HG03520 (cell line): Measurements from ENCODE around the gene SIVA1.

Experiments
- ATAC-seq: cut with Tn5 transposase; IDR thresholded peaks from one replicate; pipeline ENCODE4 v1.9.1; 2021; ENCODE audit warnings: mild to moderate bottlenecking, moderate library complexity; ENCODE audit not compliant: unreplicated experiment

SIVA1 gene

GRCh38 chr14:104783484-104784217 is 30.7 kb downstream of the SIVA1 start:
- ATAC-seq = no peak

- ATAC-seq = no peak
These were observed 31.2 kb downstream of the SIVA1 start for GRCh38 chr14:104784218-104784568.

- no peak for ATAC-seq
These were observed 32.1 kb downstream of the SIVA1 start for GRCh38 chr14:104784846-104785707.

GRCh38 chr14:104785708-104786080 is 32.7 kb downstream of the SIVA1 start:
- ATAC-seq = no peak

GRCh38 chr14:104786091-104786586 is 33.2 kb downstream of the SIVA1 start:
- ATAC-seq = no peak

GRCh38 chr14:104786726-104787675 is 34.1 kb downstream of the SIVA1 start:
- ATAC-seq = no peak

GRCh38 chr14:104787736-104788135 is 34.8 kb downstream of the SIVA1 start:
- no peak for ATAC-seq

- ATAC-seq = no peak
These were observed 35.3 kb downstream of the SIVA1 start for GRCh38 chr14:104788161-104788818.

GRCh38 chr14:104788873-104789663 is 36.1 kb downstream of the SIVA1 start:
- ATAC-seq = no peak

- no peak for ATAC-seq
These were observed 37.1 kb downstream of the SIVA1 start for GRCh38 chr14:104789752-104790743.

GRCh38 chr14:104791425-104791824 is 38.5 kb downstream of the SIVA1 start:
- ATAC-seq = no peak

- no peak for ATAC-seq
These were observed 39.3 kb downstream of the SIVA1 start for GRCh38 chr14:104792101-104792884.

- ATAC-seq = no peak
These were observed 40.2 kb downstream of the SIVA1 start for GRCh38 chr14:104792945-104793702.

GRCh38 chr14:104793703-104793959 is 40.7 kb downstream of the SIVA1 start:
- no peak for ATAC-seq

GRCh38 chr14:104794099-104794498 is 41.2 kb downstream of the SIVA1 start:
- no peak for ATAC-seq

GRCh38 chr14:104794631-104794992 is 41.7 kb downstream of the SIVA1 start:
- no peak for ATAC-seq
